Heart left ventricle (tissue), 16 donors: ENCODE results near the gene RNF38. TPM values are rescaled to one million over a fixed set of nuclear protein-coding genes. Genes with fewer than 3 reads are reported as not detected.
"Not testable (repeated sequence)": the region's sequence is repeated elsewhere in the genome, so short reads cannot be mapped to it uniquely, and the experiment has no call there.

Experiments used
- ATAC-seq, 4 donors: fragments of 200-7000 bp; cut with Tn5 transposase; one replicate each; pipeline ENCODE4 v1.9.1; 2020 to 2022; ENCODE audit warnings: moderate library complexity in 4 of 4, mild to moderate bottlenecking in 3 of 4, moderate number of reproducible peaks in 1 of 4
- DNase-seq, 5 donors: peaks; one replicate each; pipeline ENCODE4 v3.0.0-alpha.2; 2020
- H3K27ac ChIP-seq, 12 donors: fragments of 200-600 bp; sonication (generic) in 4 of 12; one replicate each; pipeline versions ENCODE4 v1.5.0 to v1.8.0; 2016 to 2022; ENCODE audit warnings: mild to moderate bottlenecking in 2 of 12
- H3K27me3 ChIP-seq, 9 donors: fragments of 200-600 bp; sonication (generic) in 2 of 9; one replicate each; pipeline versions ENCODE4 v1.5.1 to v1.8.0; 2016 to 2022; ENCODE audit warnings: mild to moderate bottlenecking in 3 of 9
- H3K36me3 ChIP-seq, 9 donors: fragments of 200-600 bp; sonication (generic) in 2 of 9; one replicate each; pipeline versions ENCODE4 v1.5.0 to v1.8.0; 2018 to 2022; ENCODE audit warnings: mild to moderate bottlenecking in 2 of 9
- H3K4me1 ChIP-seq, 12 donors: fragments of 200-600 bp; sonication (generic) in 4 of 12; one replicate each; pipeline versions ENCODE4 v1.5.0 to v1.8.0; 2016 to 2022; ENCODE audit warnings: mild to moderate bottlenecking in 3 of 12
- H3K4me3 ChIP-seq, 12 donors: fragments of 200-600 bp; sonication (generic) in 4 of 12; one replicate each; pipeline versions ENCODE4 v1.5.0 to v1.8.0; 2017 to 2022; ENCODE audit warnings: mild to moderate bottlenecking in 9 of 12, moderate library complexity in 4 of 12
- H3K9me3 ChIP-seq, 12 donors: fragments of 200-600 bp; sonication (generic) in 4 of 12; one replicate each; pipeline versions ENCODE4 v1.5.0 to v1.8.0; 2016 to 2022; ENCODE audit warnings: mild to moderate bottlenecking in 1 of 12
- POLR2A ChIP-seq, 2 donors: fragments of 450-650 bp; IDR thresholded peaks; one replicate each; pipeline ENCODE4 v1.6.1; 2017; ENCODE audit warnings: antibody characterized with exemption in 2 of 2, mild to moderate bottlenecking in 2 of 2, moderate library complexity in 2 of 2
- WGBS, 4 donors: extraction: QIAGEN DNeasy Blood & Tissue Kit in 2 of 4; methylation state at CpG; one replicate each; pipeline versions ENCODE4 v1.1.5 to v1.1.7; 2013 to 2018; 5-methylcytosine and 5-hydroxymethylcytosine counted together
- intact Hi-C, 10 donors: fragments of 100-400 bp; cut with DNase I; formaldehyde crosslinking; loops; one replicate each; pipeline versions ENCODE4 v1.11.1 to v1.14.2; 2022
- polyA plus RNA-seq, 2 donors: library from polyadenylated mRNA; stranded (reverse); fragments of 200-250 nt; gene quantifications; one replicate each; pipeline ENCODE4 v1.2.3, GENCODE V29; 2013
- total RNA-seq, 9 donors: library from RNA; depleted of rRNA in 2 of 9; stranded (reverse); fragments of >200 nt in 2 of 9; fragmentation: NEBNext Ultra II Directional in 3 of 9; extraction: Animal tissue kit (Norgen Biotek cat#: 25700) in 3 of 9; gene quantifications; one replicate each; pipeline versions ENCODE4 v1.1.0 to v1.2.4, GENCODE V29; 2016 to 2023
- TF ChIP-seq, protein P1 (sequence below), 12 donors: fragments of 200-600 bp; sonication (generic) in 4 of 12; IDR thresholded peaks; one replicate each; pipeline versions ENCODE4 v1.5.0 to v1.8.0; 2018 to 2022; ENCODE audit warnings: antibody characterized with exemption in 12 of 12, mild to moderate bottlenecking in 5 of 12
- donor health status: ischemic (EF 13 %, LVEDD 7.1; RV severe dilation, severe dysfunction).
- donor health status: healthy with polysubstance abuse.
- donor health status: DM: no; HTN: yes; CAD: no.
- donor health status: DM: no; HTN: no; CAD: no.
- donor health status: ischemic (EF 25% LVEDD 6.9; RV normal size, moderate dysfunction).
- donor health status: ischemic (EF 25% LVEDD 5.7; RV mildly dilated, moderate dysfunction).
- donor health status: healthy.
- donor health status: DM: yes; HTN: yes; CAD: no.
- donor health status: ischemic (EF 35%, LVEDD 5.7; RV mildly dilated, moderate dysfunction).
- donor health status: nonischemic (EF 11% LVEDD 7.7; RV severe dilation, severe dysfunction).
- donor health status: DM: yes; HTN: yes; CAD: no.
- donor health status: PGD.
- donor health status: ischemic (EF 29% LVEDD 5.4; RV normal size, mild dysfunction).
- donor health status: nonischemic (EF 23%, LVEDD 6.1; RV moderate dilation, normal function).

Gene RNF38
- total and polyA plus RNA-seq, 11 donors: 6.0 to 49.0 (median 30.2) TPM

DNA sequence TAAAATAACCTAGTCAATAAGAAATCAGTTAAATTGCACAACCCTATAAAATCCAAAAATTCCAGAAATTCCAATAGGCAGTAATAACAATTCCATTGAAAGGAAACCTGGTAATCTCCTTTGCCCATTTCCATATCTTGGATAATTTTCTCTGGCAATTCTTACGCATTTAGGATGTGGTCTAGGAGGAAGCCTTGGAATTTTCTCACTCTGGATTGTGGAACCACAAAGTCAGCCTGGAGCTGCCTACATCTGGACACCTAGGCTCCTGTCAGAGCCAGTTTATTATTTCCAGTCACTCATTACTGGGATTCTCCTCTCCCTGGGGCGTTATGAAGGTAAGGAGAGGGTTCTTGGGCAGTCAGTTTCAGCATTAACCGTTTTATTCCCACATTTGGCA, 101.5 kb downstream of the RNF38 start:
- DNase-seq (no peak), ATAC-seq (no peak)
- Histone ChIP-seq H3K9me3 (no peaks in the 10 kb centered on the region), H3K27me3 (no peaks in the 10 kb centered on the region), H3K4me3 (no peak overlapping the region), H3K4me1 (peaks cover 0 to 10% (median 0%) of the 10 kb centered on the region in 12 donors), H3K36me3 (no peaks in the 10 kb centered on the region), H3K27ac (no peak overlapping the region)
- TF ChIP-seq POLR2A (IDR thresholded peaks at IDR 0.05): no peak
- TF ChIP-seq, protein P1, sequence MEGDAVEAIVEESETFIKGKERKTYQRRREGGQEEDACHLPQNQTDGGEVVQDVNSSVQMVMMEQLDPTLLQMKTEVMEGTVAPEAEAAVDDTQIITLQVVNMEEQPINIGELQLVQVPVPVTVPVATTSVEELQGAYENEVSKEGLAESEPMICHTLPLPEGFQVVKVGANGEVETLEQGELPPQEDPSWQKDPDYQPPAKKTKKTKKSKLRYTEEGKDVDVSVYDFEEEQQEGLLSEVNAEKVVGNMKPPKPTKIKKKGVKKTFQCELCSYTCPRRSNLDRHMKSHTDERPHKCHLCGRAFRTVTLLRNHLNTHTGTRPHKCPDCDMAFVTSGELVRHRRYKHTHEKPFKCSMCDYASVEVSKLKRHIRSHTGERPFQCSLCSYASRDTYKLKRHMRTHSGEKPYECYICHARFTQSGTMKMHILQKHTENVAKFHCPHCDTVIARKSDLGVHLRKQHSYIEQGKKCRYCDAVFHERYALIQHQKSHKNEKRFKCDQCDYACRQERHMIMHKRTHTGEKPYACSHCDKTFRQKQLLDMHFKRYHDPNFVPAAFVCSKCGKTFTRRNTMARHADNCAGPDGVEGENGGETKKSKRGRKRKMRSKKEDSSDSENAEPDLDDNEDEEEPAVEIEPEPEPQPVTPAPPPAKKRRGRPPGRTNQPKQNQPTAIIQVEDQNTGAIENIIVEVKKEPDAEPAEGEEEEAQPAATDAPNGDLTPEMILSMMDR (IDR thresholded peaks at IDR 0.05): no peak
- 74 to 78% (median 77%) methylated on average over 3 of the region's 3 CpGs for WGBS, 4 donors
- intact Hi-C loops: no loop called here

DNA sequence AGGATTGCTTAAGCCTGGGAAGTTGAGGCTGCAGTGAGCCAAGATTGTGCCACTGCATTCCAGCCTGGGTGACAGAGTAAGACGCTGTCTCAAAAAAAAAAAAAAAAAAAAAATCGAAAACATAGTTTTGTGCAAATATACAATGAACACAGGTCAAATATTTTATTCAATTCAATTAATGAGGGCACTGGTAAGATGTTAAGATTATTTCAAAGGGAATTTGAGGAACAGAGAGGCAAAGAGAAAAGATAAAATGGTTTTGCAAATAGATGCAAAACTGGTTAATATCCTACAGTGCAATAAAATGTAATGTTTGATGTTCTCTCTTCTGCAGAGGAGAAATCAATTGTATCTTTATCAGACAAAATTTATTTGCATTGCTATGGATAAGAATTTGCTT, 102.3 kb downstream of the RNF38 start:
- TF ChIP-seq, protein P1 (IDR thresholded peaks at IDR 0.05): no peak
- no peak for TF ChIP-seq POLR2A (IDR thresholded peaks at IDR 0.05)
- intact Hi-C loops: no loop called here
- Histone ChIP-seq H3K4me3 (no peak overlapping the region), H3K36me3 (no peaks in the 10 kb centered on the region), H3K9me3 (no peaks in the 10 kb centered on the region), H3K27me3 (no peaks in the 10 kb centered on the region), H3K4me1 (peaks cover 0 to 10% (median 0%) of the 10 kb centered on the region in 12 donors), H3K27ac (no peak overlapping the region)
- ATAC-seq: no peak
- DNase-seq: no peak
- 88 to 97% (median 94%) methylated on average over 2 of the region's 2 CpGs for WGBS, 4 donors

DNA sequence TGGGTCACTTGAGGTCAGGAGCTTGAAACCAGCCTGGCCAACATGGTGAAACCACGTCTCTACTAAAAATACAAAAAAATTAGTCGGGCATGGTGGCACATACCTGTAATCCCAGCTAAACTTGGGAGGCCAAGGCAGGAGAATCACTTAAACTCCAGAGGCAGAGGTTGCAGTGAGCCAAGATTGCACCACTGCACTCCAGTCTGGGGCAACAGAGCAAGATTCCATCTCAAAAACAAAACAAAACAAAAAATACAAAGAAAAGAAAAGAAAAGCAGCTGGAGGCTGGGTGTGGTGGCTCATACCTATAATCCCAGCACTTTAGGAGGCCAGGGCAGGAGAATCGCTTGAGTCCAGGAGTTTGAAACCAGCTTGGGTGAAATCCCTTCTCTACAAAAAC, 105.1 kb downstream of the RNF38 start:
- H3K27ac ChIP-seq, ATAC-seq, H3K4me1 ChIP-seq, H3K36me3 ChIP-seq, DNase-seq, intact Hi-C loops, H3K4me3 ChIP-seq, H3K9me3 ChIP-seq, H3K27me3 ChIP-seq: not testable (repeated sequence)
- 91 to 95% (median 94%) methylated on average over 3 of the region's 3 CpGs for WGBS, 4 donors

DNA sequence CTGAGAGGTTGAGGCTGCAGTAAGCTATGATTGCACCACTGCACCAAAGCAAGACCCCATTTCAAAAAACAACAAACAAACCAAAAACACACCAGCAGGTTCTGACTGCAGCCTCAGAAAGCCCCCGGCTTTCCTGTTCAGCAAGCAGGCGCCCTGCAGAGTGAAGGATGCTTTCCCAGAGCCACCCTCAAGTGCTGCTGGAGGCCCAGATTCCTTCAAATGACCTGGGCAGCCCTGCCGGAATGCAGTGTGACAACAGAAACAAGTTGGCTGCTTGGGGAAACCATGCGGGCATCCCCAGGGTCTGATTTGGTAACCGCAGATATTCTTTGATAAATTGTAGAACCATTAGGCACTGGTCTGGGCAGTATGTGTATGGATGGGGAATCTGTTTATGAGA, 106.2 kb downstream of the RNF38 start:
- TF ChIP-seq POLR2A (IDR thresholded peaks at IDR 0.05): no peak
- TF ChIP-seq, protein P1 (IDR thresholded peaks at IDR 0.05): no peak
- H3K9me3 ChIP-seq: no peaks in the 10 kb centered on the region
- DNase-seq (no peak), ATAC-seq (no peak)
- no peaks in the 10 kb centered on the region for H3K27me3 ChIP-seq
- 88 to 94% (median 92%) methylated on average over 5 of the region's 5 CpGs for WGBS, 4 donors
- intact Hi-C loops: no loop called here
- H3K4me3 ChIP-seq: no peak overlapping the region
- H3K27ac ChIP-seq: no peak overlapping the region
- H3K36me3 ChIP-seq: no peaks in the 10 kb centered on the region
- H3K4me1 ChIP-seq: peaks cover 0 to 10% (median 0%) of the 10 kb centered on the region in 12 donors

DNA sequence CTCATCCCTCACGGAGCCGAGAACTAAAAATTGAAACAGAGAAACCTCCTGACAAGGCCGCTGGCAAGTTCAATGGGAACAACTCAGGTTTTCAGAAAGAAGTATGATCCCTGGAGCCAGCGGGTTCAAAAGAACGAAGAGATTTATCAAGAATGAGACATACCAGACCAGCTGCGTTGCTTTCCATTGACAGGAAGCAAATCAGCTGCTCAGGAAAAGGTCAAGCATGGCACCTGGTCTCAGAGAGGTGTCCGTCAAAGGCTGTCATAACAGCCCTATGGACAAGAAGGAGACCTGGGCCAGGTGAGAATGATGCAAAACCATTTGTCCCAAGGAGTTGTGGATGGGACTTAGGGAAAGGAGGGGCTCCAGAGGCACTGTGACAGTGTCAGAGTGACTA, 106.9 kb downstream of the RNF38 start:
- no peak overlapping the region for H3K4me3 ChIP-seq
- no peaks in the 10 kb centered on the region for H3K9me3 ChIP-seq
- 88 to 94% (median 91%) methylated on average over 7 of the region's 7 CpGs for WGBS, 4 donors
- H3K27ac ChIP-seq: no peak overlapping the region
- ATAC-seq: no peak
- TF ChIP-seq, protein P1 (IDR thresholded peaks at IDR 0.05): no peak
- no peak for TF ChIP-seq POLR2A (IDR thresholded peaks at IDR 0.05)
- H3K36me3 ChIP-seq: no peaks in the 10 kb centered on the region
- no peak for DNase-seq
- intact Hi-C loops: no loop called here
- H3K27me3 ChIP-seq: no peaks in the 10 kb centered on the region
- peaks cover 0 to 10% (median 0%) of the 10 kb centered on the region in 12 donors for H3K4me1 ChIP-seq
